Fibroblast of skin of left biceps (primary cell): ENCODE results near the gene OSMR.
A peak's percentile ranks its signal among the peaks of the same experiment; 100 is the strongest.

Experiments
- DNase-seq, 2 experiments: peaks; one replicate each; pipeline ENCODE4 v3.0.0-alpha.2; 2013; ENCODE audit warnings: low read depth in 2 of 2

Gene OSMR

GRCh38 chr5:38845526-38846378 is at the start of gene OSMR:
TSS of gene OSMR (plus strand) at chr5:38846012. CDS start at chr5:38869045, 23,033 bp downstream.
- DNase-seq = peak; percentile 98

- DNase-seq = no peak
These were observed 49.1 kb upstream of the OSMR start for GRCh38 chr5:38796742-38797108.

GRCh38 chr5:38797838-38798237 is 48.0 kb upstream of the OSMR start:
- DNase-seq = no peak

- DNase-seq = no peak
These were observed 46.0 kb upstream of the OSMR start for GRCh38 chr5:38799556-38800377.

GRCh38 chr5:38800515-38800914 is 45.3 kb upstream of the OSMR start:
- no peak for DNase-seq

GRCh38 chr5:38802125-38802524 is 43.7 kb upstream of the OSMR start:
- no peak for DNase-seq

- DNase-seq = no peak
These were observed 42.6 kb upstream of the OSMR start for GRCh38 chr5:38803246-38803645.

GRCh38 chr5:38806775-38807258 is 39.0 kb upstream of the OSMR start:
- peak; percentile 79 to 82 for DNase-seq

- peak; percentile 82 to 87 for DNase-seq
These were observed 38.0 kb upstream of the OSMR start for GRCh38 chr5:38807570-38808483.

- DNase-seq = no peak
These were observed 37.0 kb upstream of the OSMR start for GRCh38 chr5:38808666-38809343.

GRCh38 chr5:38809388-38810359 is 36.1 kb upstream of the OSMR start:
- peak; percentile 63 to 67 for DNase-seq

GRCh38 chr5:38814879-38815278 is 30.9 kb upstream of the OSMR start:
- no peak for DNase-seq

GRCh38 chr5:38816083-38817030 is 29.5 kb upstream of the OSMR start:
- no peak for DNase-seq

- DNase-seq = no peak
These were observed 24.1 kb upstream of the OSMR start for GRCh38 chr5:38821679-38822078.

- DNase-seq = no peak
These were observed 22.3 kb upstream of the OSMR start for GRCh38 chr5:38823503-38823902.

- DNase-seq = no peak
These were observed 21.0 kb upstream of the OSMR start for GRCh38 chr5:38824821-38825220.

- no peak for DNase-seq
These were observed 20.3 kb upstream of the OSMR start for GRCh38 chr5:38825494-38825893.

GRCh38 chr5:38827525-38827924 is 18.3 kb upstream of the OSMR start:
- no peak for DNase-seq
